NB4 (cell line): ENCODE measurements around the gene CHAD.

ENCODE experiments used
- CTCF ChIP-seq: IDR thresholded peaks from one replicate; pipeline ENCODE4 v1.5.1; 2012; ENCODE audit warnings: low read depth, low read length
- MAX ChIP-seq: IDR thresholded peaks from 2 replicates; pipeline ENCODE4 v1.6.1; 2011; ENCODE audit warnings: low read depth, low read length
- MYC ChIP-seq: IDR thresholded peaks from 2 replicates; pipeline ENCODE4 v1.6.1; 2011; ENCODE audit warnings: low read depth, low read length

- TF ChIP-seq MAX (no peak), MYC (no peak), CTCF (no peak)
Observed at GRCh38 chr17:50459756-50460155, 8.9 kb downstream of the CHAD start.
